SK-N-MC (cell line): Measurements from ENCODE around the gene KCNH3.

Experiments used
- EZH2 ChIP-seq: fragments of 200-600 bp; sonication (generic); IDR thresholded peaks from one replicate; pipeline ENCODE4 v1.6.1; 2017; ENCODE audit warnings: antibody characterized with exemption
- POLR2AphosphoS5 ChIP-seq: IDR thresholded peaks from 2 replicates; pipeline ENCODE4 v1.6.1; 2012; ENCODE audit warnings: mild to moderate bottlenecking, low read depth, low read length, borderline replicate concordance

DNA sequence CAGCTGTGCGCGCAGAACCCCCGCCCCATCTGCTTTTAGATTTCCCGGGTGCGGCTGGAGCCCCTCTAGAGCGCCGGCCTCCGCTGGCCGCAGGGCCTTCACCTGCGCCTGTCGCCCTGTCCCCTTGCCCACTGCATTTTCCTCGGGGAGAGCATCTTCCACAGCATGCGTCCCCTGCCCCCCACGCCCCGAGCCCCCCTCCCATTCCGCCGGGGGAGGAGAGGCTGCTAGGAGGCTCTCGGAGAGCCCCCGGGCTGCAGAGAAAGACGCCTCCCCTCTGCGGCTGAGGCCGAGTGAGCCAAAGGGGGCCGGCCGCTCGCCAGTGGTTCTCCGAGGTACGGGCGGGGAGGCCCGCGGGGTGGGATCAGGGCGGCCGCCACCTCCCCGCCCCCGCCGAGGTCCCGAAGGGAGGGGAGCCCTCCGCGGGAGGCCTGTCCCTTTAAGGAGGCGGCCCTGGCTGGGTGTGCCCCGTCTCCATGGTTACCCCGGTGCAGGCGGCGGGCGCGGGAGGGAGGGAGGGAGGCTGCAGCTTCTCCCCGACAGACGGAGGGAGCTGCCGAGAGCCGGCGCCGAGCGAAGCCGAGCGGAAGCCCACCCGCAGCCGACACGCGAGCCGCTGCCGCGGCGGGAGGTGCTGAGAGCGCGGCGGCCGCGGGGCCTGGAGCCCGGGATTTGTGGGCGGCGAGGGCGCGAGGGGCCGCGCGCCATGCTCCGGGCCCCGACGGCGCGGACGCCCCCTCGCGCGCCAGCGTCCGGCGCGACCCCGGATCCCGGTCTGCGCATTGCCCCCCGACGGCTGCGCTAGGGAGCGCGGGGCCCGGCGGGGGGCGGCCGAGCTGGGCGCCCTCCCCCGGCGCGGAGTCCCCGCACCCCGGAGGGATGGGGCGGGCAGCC, at the start of gene KCNH3:
- TF ChIP-seq POLR2AphosphoS5 (no peak), EZH2 (no peak)
